ENCODE measurements around the gene IGFALS.

The IGFALS gene

DNA sequence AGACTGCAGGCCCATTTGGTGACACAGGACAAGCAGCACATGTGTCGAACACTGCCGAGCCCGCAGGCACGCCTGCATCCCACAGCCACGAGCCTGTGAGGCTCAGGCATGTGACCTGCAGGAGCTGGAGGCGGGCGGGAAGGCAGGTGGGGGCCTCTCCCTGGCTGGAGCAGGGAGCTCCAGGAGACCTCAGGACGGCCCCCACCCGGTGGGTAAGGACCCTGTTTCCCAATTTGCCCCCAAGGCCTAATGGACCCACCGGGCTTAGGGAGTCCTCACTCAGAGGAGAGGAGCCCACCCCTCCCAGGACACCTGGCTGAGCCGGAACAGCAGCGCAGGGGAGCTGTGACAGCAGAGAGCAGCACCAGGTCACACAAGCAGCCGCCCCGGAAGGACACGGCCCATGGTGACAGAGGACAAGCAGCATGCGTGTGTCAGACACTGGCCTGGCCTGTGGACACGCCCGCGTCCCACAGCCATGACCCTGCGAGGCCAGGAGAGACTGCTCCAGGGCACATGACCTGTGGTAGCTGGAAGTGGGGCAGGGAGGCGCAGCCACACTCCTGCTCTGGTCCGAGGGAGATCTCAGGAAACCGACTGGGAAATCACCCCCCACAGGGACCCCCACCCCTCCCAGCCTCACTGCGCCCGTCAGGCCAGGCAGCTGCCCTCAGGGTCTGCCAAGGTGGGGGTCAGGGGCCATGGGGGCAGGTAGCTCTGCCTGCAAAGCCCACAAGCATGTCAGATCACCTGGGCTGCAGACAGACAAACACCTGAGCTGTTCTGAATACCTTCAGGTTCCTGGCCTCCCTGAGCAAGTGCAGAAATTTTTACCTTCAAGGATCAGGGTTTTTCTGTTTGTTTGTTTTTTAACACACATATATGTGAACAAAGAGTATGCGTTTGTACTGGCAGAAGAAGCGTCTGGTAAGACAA lies 13.5 kb downstream of the IGFALS start:
- 96% methylated on average over 24 of the region's 27 CpGs for WGBS (ENCODE audit: insufficient coverage)
- ChIA-PET CTCF (interaction anchor here (0.9 kb wide), 1 partner anchor 20 kb away, joined by 3 read pairs; no protein-coding TSS in a partner anchor), POLR2A (no interaction called here)
- H3K27ac ChIP-seq (ENCODE audit: insufficient read depth in 1 of 2, low read depth in 1 of 2, low read length in 2 of 2, poor library complexity in 1 of 2, severe bottlenecking in 2 of 2) = no peak overlapping the region
- no peak for DNase-seq
- H3K36me3 ChIP-seq (ENCODE audit: control insufficient read depth in 4 of 4, insufficient read depth in 4 of 4, low read length in 3 of 4) = peaks cover 0 to 61% (median 39%) of the 10 kb centered on the region in 4 experiments
- no peaks in the 10 kb centered on the region for H3K27me3 ChIP-seq (replicated peaks in 2 of 5; ENCODE audit: control insufficient read depth in 4 of 5, insufficient read depth in 5 of 5, low read length in 4 of 5)
- H3K4me1 ChIP-seq (ENCODE audit: control extremely low read depth in 1 of 4, control insufficient read depth in 4 of 4, insufficient read depth in 4 of 4, low read length in 3 of 4) = peaks cover 0 to 22% (median 21%) of the 10 kb centered on the region in 4 experiments
- no peaks in the 10 kb centered on the region for H3K9me3 ChIP-seq (ENCODE audit: control extremely low read depth in 1 of 5, control insufficient read depth in 4 of 5, insufficient read depth in 2 of 5, low read depth in 1 of 5, low read length in 4 of 5)
- H3K4me3 ChIP-seq (ENCODE audit: control insufficient read depth in 1 of 7, extremely low read depth in 1 of 7, insufficient read depth in 4 of 7, low read depth in 2 of 7, low read length in 6 of 7) = no peak overlapping the region

- CTCF ChIA-PET = interaction anchor here (0.7 kb wide), 1 partner anchor 133 kb away, joined by 3 read pairs; no protein-coding TSS in a partner anchor
- WGBS (ENCODE audit: insufficient coverage) = 100% methylated on average over 6 of the region's 8 CpGs
- POLR2A ChIA-PET = no interaction called here
- no peak for DNase-seq
- Histone ChIP-seq H3K9me3 (ENCODE audit: control extremely low read depth in 1 of 5, control insufficient read depth in 4 of 5, insufficient read depth in 2 of 5, low read depth in 1 of 5, low read length in 4 of 5) (no peaks in the 10 kb centered on the region), H3K27me3 (replicated peaks in 2 of 5; ENCODE audit: control insufficient read depth in 4 of 5, insufficient read depth in 5 of 5, low read length in 4 of 5) (no peaks in the 10 kb centered on the region), H3K36me3 (ENCODE audit: control insufficient read depth in 4 of 4, insufficient read depth in 4 of 4, low read length in 3 of 4) (peaks cover 0 to 61% (median 42%) of the 10 kb centered on the region in 4 experiments), H3K4me1 (ENCODE audit: control extremely low read depth in 1 of 4, control insufficient read depth in 4 of 4, insufficient read depth in 4 of 4, low read length in 3 of 4) (peaks cover 5 to 28% (median 27%) of the 10 kb centered on the region in 4 experiments), H3K4me3 (ENCODE audit: control insufficient read depth in 1 of 7, extremely low read depth in 1 of 7, insufficient read depth in 4 of 7, low read depth in 2 of 7, low read length in 6 of 7) (no peak overlapping the region), H3K27ac (ENCODE audit: insufficient read depth in 1 of 2, low read depth in 1 of 2, low read length in 2 of 2, poor library complexity in 1 of 2, severe bottlenecking in 2 of 2) (no peak overlapping the region)
These were observed 14.2 kb downstream of the IGFALS start for GRCh38 chr16:1779234-1779701.

DNA sequence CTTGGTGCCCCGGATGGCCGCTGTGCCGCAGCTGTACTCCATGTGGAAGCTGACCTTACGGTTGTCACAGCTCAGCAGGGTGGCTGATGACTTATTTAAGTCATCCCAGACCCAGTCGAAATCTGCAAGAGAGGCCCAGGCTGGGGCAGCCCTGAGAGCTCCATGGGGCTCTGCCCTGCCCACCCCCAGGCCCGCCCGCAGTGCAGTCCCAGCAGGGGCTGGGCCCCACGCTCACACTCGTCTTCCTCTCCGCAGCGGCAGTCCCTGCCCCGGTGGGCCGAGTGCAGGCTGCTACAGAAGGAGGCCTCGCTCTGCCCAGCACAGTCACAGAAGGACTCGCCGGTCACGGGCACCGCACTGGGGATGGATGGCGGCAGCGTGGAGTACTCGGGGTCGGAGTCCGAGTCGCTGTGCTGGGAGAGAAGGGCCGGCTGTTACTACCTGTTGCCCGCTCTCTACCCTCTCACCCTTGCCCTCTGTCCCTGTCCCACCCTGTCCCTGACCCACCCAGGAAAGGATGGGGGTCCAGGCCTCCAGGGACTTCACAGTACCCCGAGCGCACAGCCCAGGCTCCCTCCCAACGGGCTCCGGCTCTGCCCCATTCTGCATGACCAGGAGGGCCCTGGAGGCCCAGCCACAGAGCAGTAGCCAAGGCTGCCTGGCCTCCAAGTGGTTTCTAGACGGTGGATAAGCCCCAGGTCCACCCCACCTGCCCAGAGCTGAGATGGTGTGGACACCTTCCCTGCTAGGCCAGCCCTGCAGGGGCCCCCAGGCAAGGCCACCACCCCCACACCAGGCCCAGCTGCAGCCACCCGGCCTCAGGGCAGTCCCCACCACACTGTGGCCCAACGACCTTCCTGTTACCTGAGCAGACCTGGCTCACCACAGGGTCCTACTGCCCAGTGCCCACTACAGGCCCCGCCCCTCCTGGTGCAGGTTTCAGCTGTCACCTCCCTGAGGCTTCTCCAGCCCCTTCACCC lies 15.0 kb downstream of the IGFALS start:
- H3K9me3 ChIP-seq (ENCODE audit: control extremely low read depth in 1 of 5, control insufficient read depth in 4 of 5, insufficient read depth in 2 of 5, low read depth in 1 of 5, low read length in 4 of 5) = no peaks in the 10 kb centered on the region
- H3K36me3 ChIP-seq (ENCODE audit: control insufficient read depth in 4 of 4, insufficient read depth in 4 of 4, low read length in 3 of 4) = peaks cover 0 to 61% (median 42%) of the 10 kb centered on the region in 4 experiments
- ChIA-PET POLR2A (interaction anchor here (0.6 to 1.1 kb wide), 2 partner anchors 13 to 23 kb away, joined by 3 to 4 read pairs; no protein-coding TSS in a partner anchor), CTCF (interaction anchor here (0.6 to 0.7 kb wide), 2 partner anchors 19 to 133 kb away, joined by 3 read pairs; no protein-coding TSS in a partner anchor)
- DNase-seq = no peak
- 96% methylated on average over 31 of the region's 34 CpGs for WGBS (ENCODE audit: insufficient coverage)
- H3K27ac ChIP-seq (ENCODE audit: insufficient read depth in 1 of 2, low read depth in 1 of 2, low read length in 2 of 2, poor library complexity in 1 of 2, severe bottlenecking in 2 of 2) = no peak overlapping the region
- H3K4me1 ChIP-seq (ENCODE audit: control extremely low read depth in 1 of 4, control insufficient read depth in 4 of 4, insufficient read depth in 4 of 4, low read length in 3 of 4) = peaks cover 5 to 29% (median 27%) of the 10 kb centered on the region in 4 experiments
- H3K4me3 ChIP-seq (ENCODE audit: control insufficient read depth in 1 of 7, extremely low read depth in 1 of 7, insufficient read depth in 4 of 7, low read depth in 2 of 7, low read length in 6 of 7) = no peak overlapping the region
- no peaks in the 10 kb centered on the region for H3K27me3 ChIP-seq (replicated peaks in 2 of 5; ENCODE audit: control insufficient read depth in 4 of 5, insufficient read depth in 5 of 5, low read length in 4 of 5)

DNA sequence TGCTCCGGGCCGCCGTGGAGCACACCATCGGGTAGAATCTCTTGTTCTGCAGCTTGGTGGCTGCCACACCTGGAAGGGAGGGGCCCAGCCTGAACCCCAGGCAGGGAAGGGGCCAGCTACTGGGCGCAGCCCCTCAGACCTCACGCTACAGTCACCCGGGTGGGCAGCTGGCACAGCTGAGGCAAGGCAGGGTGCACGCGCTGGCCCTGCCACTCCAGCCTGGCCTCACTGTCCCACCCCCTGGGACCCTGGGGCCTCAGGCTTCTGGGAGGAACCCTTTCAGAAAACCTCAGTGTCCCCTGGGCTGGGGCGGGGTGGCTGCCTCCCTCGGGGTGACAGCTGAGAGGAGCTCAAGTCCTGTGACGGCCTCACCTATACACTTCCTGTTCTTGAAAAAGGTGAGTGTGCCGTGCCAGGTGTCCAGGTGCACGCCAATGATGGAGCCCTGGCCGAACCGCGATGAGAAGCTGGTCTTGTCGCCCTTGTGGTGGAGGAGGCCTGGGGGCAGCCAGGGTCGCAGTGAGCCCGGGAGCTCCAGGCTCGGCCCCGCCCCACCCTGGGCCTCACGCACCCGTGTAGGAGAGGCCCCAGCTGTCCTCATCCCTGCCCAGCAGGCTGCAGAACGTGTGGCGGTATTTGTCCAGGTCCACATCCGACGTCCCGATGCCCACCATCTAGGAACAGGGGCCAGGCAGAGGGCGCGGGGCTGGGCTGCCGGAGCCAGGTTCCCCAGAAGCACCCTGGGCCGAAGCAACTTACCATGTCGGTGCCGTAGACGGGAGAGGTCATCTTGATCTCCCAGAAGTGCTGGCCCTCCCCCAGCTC lies 15.9 kb downstream of the IGFALS start:
- POLR2A ChIA-PET = interaction anchor here (0.6 to 1.1 kb wide), 2 partner anchors 12 to 24 kb away, joined by 3 to 4 read pairs; no protein-coding TSS in a partner anchor
- Histone ChIP-seq H3K4me3 (ENCODE audit: control insufficient read depth in 1 of 7, extremely low read depth in 1 of 7, insufficient read depth in 4 of 7, low read depth in 2 of 7, low read length in 6 of 7) (no peak overlapping the region), H3K27ac (ENCODE audit: insufficient read depth in 1 of 2, low read depth in 1 of 2, low read length in 2 of 2, poor library complexity in 1 of 2, severe bottlenecking in 2 of 2) (no peak overlapping the region), H3K9me3 (ENCODE audit: control extremely low read depth in 1 of 5, control insufficient read depth in 4 of 5, insufficient read depth in 2 of 5, low read depth in 1 of 5, low read length in 4 of 5) (no peaks in the 10 kb centered on the region), H3K36me3 (ENCODE audit: control insufficient read depth in 4 of 4, insufficient read depth in 4 of 4, low read length in 3 of 4) (peaks cover 0 to 61% (median 42%) of the 10 kb centered on the region in 4 experiments), H3K27me3 (replicated peaks in 2 of 5; ENCODE audit: control insufficient read depth in 4 of 5, insufficient read depth in 5 of 5, low read length in 4 of 5) (no peaks in the 10 kb centered on the region), H3K4me1 (ENCODE audit: control extremely low read depth in 1 of 4, control insufficient read depth in 4 of 4, insufficient read depth in 4 of 4, low read length in 3 of 4) (peaks cover 5 to 27% (median 26%) of the 10 kb centered on the region in 4 experiments)
- DNase-seq = no peak
- CTCF ChIA-PET = no interaction called here
- 95% methylated on average over 34 of the region's 36 CpGs for WGBS (ENCODE audit: insufficient coverage)

DNA sequence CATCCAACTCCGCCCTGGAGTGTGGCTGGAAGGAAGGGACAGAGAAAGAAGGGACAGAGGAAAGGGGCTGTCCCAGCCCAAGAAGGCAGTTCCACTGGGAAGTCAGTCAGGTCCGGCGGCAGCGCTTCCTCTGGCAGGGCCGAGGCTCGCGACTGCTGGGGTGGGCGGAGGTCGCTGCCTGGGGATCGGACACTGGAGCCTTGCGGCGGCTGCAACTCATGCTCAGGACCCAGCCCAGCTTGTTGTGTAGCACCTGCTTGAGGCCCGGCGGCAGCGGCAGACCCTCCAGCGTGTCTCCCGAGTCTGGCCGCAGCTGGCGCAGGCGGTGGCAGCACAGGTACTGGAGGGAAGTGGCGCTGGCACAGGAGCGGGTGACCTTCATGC lies 16.5 kb downstream of the IGFALS start:
- peaks cover 5 to 33% (median 31%) of the 10 kb centered on the region in 4 experiments for H3K4me1 ChIP-seq (ENCODE audit: control extremely low read depth in 1 of 4, control insufficient read depth in 4 of 4, insufficient read depth in 4 of 4, low read length in 3 of 4)

DNA sequence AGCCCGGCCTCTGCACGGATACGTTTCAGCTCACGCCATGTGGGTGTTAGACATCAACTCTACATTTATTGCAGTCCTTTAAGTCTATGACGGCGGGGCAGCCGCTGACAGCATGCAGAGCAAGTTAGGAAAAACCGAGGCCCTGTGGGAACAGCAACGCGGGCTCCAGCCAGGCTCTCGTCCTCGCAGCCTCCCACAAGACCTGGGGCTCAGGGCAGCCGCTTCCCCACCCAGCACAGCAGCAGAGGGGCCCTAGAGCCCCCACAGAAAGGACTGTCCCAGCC lies 16.9 kb downstream of the IGFALS start:
- Histone ChIP-seq H3K27me3 (replicated peaks in 2 of 5; ENCODE audit: control insufficient read depth in 4 of 5, insufficient read depth in 5 of 5, low read length in 4 of 5) (no peaks in the 10 kb centered on the region), H3K36me3 (ENCODE audit: control insufficient read depth in 4 of 4, insufficient read depth in 4 of 4, low read length in 3 of 4) (peaks cover 0 to 64% (median 42%) of the 10 kb centered on the region in 4 experiments), H3K4me1 (ENCODE audit: control extremely low read depth in 1 of 4, control insufficient read depth in 4 of 4, insufficient read depth in 4 of 4, low read length in 3 of 4) (peaks cover 5 to 33% (median 31%) of the 10 kb centered on the region in 4 experiments), H3K4me3 (ENCODE audit: control insufficient read depth in 1 of 7, extremely low read depth in 1 of 7, insufficient read depth in 4 of 7, low read depth in 2 of 7, low read length in 6 of 7) (no peak overlapping the region), H3K27ac (ENCODE audit: insufficient read depth in 1 of 2, low read depth in 1 of 2, low read length in 2 of 2, poor library complexity in 1 of 2, severe bottlenecking in 2 of 2) (no peak overlapping the region), H3K9me3 (ENCODE audit: control extremely low read depth in 1 of 5, control insufficient read depth in 4 of 5, insufficient read depth in 2 of 5, low read depth in 1 of 5, low read length in 4 of 5) (no peaks in the 10 kb centered on the region)
- WGBS (ENCODE audit: insufficient coverage) = 99% methylated on average over 13 of the region's 13 CpGs
- no peak for DNase-seq
- CTCF ChIA-PET = interaction anchor here (1.6 kb wide), 1 partner anchor 12 kb away, joined by 4 read pairs; no protein-coding TSS in a partner anchor
- POLR2A ChIA-PET = no interaction called here

More for the DNA sequence above, 16.5 kb downstream of the IGFALS start:
- Histone ChIP-seq H3K27me3 (replicated peaks in 2 of 5; ENCODE audit: control insufficient read depth in 4 of 5, insufficient read depth in 5 of 5, low read length in 4 of 5) (no peaks in the 10 kb centered on the region), H3K4me3 (ENCODE audit: control insufficient read depth in 1 of 7, extremely low read depth in 1 of 7, insufficient read depth in 4 of 7, low read depth in 2 of 7, low read length in 6 of 7) (no peak overlapping the region), H3K9me3 (ENCODE audit: control extremely low read depth in 1 of 5, control insufficient read depth in 4 of 5, insufficient read depth in 2 of 5, low read depth in 1 of 5, low read length in 4 of 5) (no peaks in the 10 kb centered on the region), H3K36me3 (ENCODE audit: control insufficient read depth in 4 of 4, insufficient read depth in 4 of 4, low read length in 3 of 4) (peaks cover 0 to 62% (median 42%) of the 10 kb centered on the region in 4 experiments), H3K27ac (ENCODE audit: insufficient read depth in 1 of 2, low read depth in 1 of 2, low read length in 2 of 2, poor library complexity in 1 of 2, severe bottlenecking in 2 of 2) (no peak overlapping the region)
- ChIA-PET POLR2A (interaction anchor here (1.1 kb wide), 1 partner anchor 11 kb away, joined by 3 read pairs; no protein-coding TSS in a partner anchor), CTCF (no interaction called here)
- DNase-seq = no peak
- 94% methylated on average over 19 of the region's 22 CpGs for WGBS (ENCODE audit: insufficient coverage)
